Fibroblast of the conjunctiva (primary cell): ENCODE data around the gene GYG2.
"Not testable (repeated sequence)": the region's sequence is repeated elsewhere in the genome, so short reads cannot be mapped to it uniquely, and the experiment has no call there.

ENCODE experiments used
- DNase-seq: peaks from one replicate; pipeline ENCODE4 v3.0.0-alpha.2; 2010; ENCODE audit warnings: low read depth

GYG2 gene

DNA sequence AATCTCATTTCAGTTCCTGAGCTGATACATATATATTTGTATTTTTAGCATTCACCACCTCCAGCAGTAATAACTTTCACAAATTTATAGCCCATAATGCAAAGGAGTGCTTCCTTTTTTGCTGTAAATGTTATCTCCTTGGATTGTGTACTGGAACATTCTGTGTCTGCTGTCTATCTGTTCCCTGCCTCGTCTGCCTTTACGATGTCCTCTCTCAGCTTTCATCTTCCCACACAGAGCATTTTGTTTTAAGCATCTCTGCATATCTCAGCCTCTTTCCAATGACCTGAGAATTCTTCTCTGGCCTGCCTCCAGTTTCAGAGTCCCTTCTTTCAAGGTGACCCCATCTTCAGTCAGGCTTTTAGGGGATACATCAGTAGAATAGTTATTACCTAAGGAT lies 43.1 kb downstream of the GYG2 start:
- no peak for DNase-seq

DNA sequence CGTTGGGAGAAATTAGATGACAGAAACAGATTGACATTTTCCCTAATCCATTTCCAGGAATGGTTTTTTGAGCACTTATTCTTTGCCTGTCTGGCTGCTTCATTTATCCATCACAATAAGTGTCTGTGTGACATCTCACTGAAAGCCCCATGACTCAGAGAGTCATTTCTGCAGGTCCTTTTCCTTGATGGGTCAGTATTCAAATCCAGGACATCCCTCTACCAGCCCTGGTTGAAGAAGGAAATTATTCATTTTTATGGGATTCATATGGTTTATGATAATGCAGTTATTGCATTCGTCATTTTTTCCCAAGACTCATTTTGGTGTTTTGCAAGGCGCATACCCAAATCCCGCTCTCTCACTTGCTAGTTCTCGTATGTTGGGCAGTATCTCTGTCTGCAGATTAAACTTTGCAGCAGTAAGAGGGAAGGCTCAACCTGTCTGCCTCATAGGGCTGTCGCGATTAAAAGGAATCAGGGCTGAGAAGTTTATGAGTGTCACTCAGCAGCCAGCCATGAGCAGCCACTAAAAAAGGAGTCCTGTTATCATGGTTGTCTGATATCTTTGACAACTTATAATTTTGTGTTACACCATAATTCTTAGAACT lies 44.0 kb downstream of the GYG2 start:
- no peak for DNase-seq

GRCh38 chrX:2874222-2875135 lies 45.7 kb downstream of the GYG2 start:
- DNase-seq, result no peak

DNA sequence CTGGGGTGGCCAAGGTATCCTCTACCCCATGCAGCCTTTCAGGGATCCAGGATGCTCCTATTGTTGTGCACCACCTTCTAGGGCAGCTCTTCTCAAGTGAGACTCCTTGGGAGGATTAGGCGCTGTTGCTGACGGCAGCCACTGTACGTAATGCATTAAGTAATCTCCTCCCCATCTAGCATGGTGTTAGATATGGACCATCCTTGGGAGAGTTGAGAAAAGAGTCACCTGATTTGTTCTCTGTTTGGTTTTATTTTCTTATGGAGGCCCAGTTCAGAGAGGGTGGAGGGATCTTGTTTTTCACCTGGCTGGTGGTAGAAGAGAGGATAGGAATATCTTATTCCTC lies 46.4 kb downstream of the GYG2 start:
- no peak for DNase-seq

GRCh38 chrX:2875798-2876399 lies 47.2 kb downstream of the GYG2 start:
- DNase-seq, result no peak

- DNase-seq, result no peak
Measured at GRCh38 chrX:2878563-2878962, 49.8 kb downstream of the GYG2 start.

GRCh38 chrX:2879670-2880069 lies 50.9 kb downstream of the GYG2 start:
- no peak for DNase-seq

DNA sequence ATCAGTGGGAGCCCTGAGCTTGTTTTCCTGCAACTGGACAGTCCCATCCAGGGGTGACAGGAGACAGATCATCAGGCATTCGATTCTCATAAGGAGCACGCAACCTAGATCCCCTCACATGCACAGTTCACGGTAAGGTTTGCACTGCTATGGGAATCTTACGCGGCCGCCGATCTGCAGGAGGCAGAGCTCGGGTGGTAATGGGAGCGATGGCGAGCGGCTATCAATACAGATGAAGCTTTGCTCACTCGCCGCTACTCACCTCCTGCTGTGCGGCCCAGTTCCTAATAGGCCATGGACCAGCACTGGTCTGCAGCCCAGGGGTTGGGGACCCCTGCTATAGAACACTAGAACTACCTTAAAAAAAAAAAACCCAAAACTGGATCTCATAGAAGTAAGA lies 55.0 kb downstream of the GYG2 start:
- no peak for DNase-seq

- no peak for DNase-seq
Measured at GRCh38 chrX:2888309-2888708, 59.6 kb downstream of the GYG2 start.

DNA sequence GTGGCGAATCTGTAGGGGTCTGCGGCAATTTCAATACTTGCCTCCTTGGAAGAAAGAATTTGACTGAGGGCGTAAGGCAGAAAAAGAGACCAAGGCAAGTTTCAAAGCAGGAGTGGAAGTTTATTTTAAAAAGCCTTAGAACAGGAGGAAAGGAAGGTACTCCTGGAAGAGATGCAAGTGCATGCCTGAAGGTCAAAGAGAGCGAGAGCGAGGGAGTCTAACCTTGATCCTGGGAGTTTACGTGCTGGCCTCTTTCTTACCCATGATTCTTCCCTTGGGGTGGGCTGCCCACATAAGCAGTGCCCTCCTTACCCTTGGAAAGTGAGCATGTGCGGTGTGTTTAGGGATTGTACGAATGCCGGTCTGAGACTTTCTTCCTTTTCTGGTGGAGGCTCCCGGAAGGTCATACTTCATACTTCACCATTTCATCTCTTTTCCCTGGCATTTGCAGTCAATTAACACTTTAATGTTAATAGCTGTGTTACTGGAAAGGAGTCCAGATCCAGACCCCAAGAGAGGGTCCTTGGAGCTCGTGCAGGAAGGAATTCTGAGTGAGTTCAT lies 60.4 kb downstream of the GYG2 start:
- no peak for DNase-seq

GRCh38 chrX:2889706-2890490 lies 61.2 kb downstream of the GYG2 start:
- DNase-seq, result not testable (repeated sequence)

GRCh38 chrX:2890536-2891460 lies 62.1 kb downstream of the GYG2 start:
- not testable (repeated sequence) for DNase-seq

GRCh38 chrX:2892816-2893215 lies 64.1 kb downstream of the GYG2 start:
- no peak for DNase-seq

DNA sequence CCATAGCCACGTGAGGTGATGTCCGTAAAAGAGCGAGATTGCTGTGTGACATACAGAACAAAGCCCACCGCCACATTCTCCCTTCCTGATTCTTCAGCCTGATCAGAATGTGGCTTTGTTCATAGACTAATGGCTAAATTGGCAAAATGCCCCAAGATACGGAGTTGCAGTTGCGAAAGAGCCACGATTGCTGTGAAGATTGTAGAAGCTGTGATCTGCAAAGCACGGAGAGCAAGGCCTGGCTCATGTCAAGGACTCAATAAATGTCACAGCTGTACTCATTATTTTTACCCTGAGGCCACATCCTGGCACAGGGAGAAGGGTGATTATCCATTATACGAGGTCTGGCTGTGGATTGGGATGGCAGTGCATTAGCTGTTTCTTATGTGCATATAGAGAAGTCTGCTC lies 66.2 kb downstream of the GYG2 start:
- DNase-seq, result no peak

DNA sequence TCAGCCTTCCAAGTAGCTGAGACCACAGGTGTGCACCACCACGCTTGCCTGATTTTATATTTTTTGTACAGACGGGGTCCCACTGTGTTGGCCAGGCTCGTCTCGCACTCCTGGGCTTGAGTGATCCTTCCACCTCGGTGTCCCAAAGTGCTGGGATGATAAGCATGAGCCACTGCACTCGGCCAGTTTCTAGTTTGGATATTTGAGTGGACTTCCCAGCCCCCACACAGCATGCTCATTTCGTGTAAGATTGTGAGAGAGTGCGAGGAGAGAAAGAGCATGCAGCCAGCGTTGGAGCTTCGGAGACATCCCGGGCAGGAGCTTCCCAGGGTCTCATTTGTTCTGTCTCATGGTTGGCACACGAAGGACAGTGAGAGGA lies 68.6 kb downstream of the GYG2 start:
- DNase-seq, result no peak

DNA sequence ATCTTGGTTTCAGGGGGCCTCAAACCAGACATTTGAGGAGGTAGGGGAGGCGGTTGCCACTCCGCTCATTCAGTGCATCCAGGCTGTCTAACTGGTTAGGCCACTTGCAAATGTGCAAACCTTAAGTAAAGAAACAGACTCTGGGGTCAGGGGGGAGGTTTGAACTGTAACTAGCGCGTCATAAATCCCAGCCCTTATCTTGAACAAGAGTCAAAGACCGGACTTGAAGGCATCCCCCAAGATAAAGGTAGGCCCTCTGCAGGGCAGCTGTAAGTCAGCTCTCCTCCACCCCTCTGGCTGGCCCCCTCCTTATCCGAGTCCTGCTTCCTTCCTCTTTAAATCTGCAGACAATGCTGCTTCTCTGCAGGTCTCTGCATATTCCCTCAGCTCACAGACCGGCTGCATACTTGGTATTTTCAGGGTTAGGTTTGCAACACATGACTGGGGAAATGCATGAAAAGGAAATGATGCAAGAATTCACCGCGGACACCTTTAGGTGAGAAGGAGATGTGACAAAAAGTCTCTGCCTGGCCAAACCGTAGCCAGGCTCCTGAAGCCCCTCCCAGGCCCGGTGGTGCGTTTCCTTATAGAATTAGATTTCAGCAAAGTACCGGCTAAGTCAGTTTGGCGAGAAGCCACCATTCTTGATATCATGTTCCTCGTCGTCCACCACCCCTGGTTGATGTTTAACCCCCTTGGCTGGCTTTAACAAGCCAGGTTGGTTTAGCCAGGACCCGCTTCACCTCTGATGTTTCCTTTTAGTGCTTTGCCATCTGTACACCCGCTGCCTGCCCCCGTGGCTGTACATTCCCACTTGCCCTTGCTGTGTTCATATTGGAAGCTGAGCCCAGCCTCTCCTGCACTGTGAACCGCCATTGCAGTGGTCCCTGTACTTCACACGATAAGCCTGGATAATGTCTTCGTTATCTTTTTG lies 69.2 kb downstream of the GYG2 start:
- not testable (repeated sequence) for DNase-seq

- no peak for DNase-seq
Measured at GRCh38 chrX:2898846-2899512, 70.2 kb downstream of the GYG2 start.

GRCh38 chrX:2901367-2902036 lies 72.8 kb downstream of the GYG2 start:
- no peak for DNase-seq

- no peak for DNase-seq
Measured at GRCh38 chrX:2902841-2903240, 74.1 kb downstream of the GYG2 start.
